BLaER1 (cell line): ENCODE results near the gene NCKAP5.

Experiments used
- H3K27ac ChIP-seq: shearing (Covaris generic); formaldehyde crosslinking; 2 replicates; pipeline ENCODE4 v1.8.1; 2022
- H3K27me3 ChIP-seq: shearing (Covaris generic); formaldehyde crosslinking; 2 replicates; pipeline ENCODE4 v1.8.1; 2022
- H3K36me3 ChIP-seq: shearing (Covaris generic); formaldehyde crosslinking; 2 replicates; pipeline ENCODE4 v1.8.1; 2022
- H3K4me1 ChIP-seq: shearing (Covaris generic); formaldehyde crosslinking; 2 replicates; pipeline ENCODE4 v1.8.1; 2022
- H3K4me2 ChIP-seq: shearing (Covaris generic); formaldehyde crosslinking; 2 replicates; pipeline ENCODE4 v1.8.1; 2022
- H3K4me3 ChIP-seq: shearing (Covaris generic); formaldehyde crosslinking; 2 replicates; pipeline ENCODE4 v1.8.1; 2022
- H3K9ac ChIP-seq: shearing (Covaris generic); formaldehyde crosslinking; 2 replicates; pipeline ENCODE4 v1.8.1; 2022
- H3K9me3 ChIP-seq: shearing (Covaris generic); formaldehyde crosslinking; 2 replicates; pipeline ENCODE4 v1.8.1; 2022
- H4K20me1 ChIP-seq: shearing (Covaris generic); formaldehyde crosslinking; 2 replicates; pipeline ENCODE4 v1.8.1; 2022
- Cebpa-rat ChIP-seq: shearing (Covaris generic); IDR thresholded peaks from 2 replicates; pipeline ENCODE4 v1.8.1; 2022

The NCKAP5 gene

DNA sequence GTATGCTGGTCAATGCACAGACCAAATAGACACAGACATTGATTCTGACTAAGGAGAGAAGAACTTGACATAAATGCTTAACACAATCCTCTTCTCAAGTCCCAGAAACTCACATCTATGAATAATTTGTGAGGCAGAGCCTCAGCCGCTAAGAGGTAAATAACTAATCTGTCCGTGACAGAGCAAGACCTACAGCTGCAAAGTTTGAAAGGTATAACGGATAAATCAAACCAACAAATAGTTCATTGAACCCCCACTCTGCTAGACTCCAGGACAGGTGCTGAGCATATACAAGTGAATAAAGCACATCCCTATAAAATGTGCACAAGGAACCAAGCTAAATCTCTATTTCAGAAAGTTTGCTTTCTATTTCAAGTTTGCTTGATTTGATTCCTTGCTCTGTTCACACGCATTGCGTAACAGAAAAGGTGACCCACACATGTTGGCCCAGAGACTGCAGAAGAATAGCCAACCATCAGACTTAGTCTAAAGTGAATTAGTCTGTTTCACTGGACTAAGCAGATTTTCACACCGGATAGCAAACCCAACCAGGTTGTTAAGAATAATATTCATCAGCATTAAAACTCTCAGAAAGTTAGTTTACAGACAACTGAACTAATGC is 51.7 kb downstream of the NCKAP5 start:
- H3K4me3 ChIP-seq: no peak overlapping the region
- no peaks in the 10 kb centered on the region for H4K20me1 ChIP-seq
- H3K36me3 ChIP-seq: no peaks in the 10 kb centered on the region
- no peak overlapping the region for H3K9ac ChIP-seq
- H3K9me3 ChIP-seq: no peaks in the 10 kb centered on the region
- TF ChIP-seq Cebpa-rat: no peak
- H3K4me1 ChIP-seq: no peaks in the 10 kb centered on the region
- no peaks in the 10 kb centered on the region for H3K27me3 ChIP-seq
- H3K27ac ChIP-seq: no peak overlapping the region
- H3K4me2 ChIP-seq: no peak overlapping the region

DNA sequence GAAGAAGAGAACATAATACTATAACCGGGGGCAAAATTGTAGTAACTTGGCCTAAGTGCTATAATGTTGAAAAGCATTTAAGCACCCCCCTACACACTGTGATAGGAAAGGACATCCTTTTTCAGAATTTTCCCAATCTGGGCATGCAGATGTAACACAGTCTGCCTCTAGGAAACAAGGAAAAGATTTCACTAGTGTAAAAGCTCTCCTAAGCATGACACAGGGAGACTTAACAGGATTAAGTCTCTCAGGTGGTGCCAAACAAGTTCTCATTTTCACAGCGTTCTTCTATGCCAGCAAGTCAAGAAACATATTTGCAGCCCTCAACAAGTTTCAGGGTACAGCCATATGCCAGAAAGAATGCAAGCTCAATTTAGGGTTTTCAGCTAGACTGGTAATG is 53.0 kb downstream of the NCKAP5 start:
- Histone ChIP-seq H3K4me2 (no peak overlapping the region), H3K4me3 (no peak overlapping the region), H3K9ac (no peak overlapping the region), H3K4me1 (no peaks in the 10 kb centered on the region), H4K20me1 (no peaks in the 10 kb centered on the region), H3K9me3 (no peaks in the 10 kb centered on the region), H3K27ac (no peak overlapping the region), H3K36me3 (no peaks in the 10 kb centered on the region), H3K27me3 (no peaks in the 10 kb centered on the region)
- no peak for TF ChIP-seq Cebpa-rat

DNA sequence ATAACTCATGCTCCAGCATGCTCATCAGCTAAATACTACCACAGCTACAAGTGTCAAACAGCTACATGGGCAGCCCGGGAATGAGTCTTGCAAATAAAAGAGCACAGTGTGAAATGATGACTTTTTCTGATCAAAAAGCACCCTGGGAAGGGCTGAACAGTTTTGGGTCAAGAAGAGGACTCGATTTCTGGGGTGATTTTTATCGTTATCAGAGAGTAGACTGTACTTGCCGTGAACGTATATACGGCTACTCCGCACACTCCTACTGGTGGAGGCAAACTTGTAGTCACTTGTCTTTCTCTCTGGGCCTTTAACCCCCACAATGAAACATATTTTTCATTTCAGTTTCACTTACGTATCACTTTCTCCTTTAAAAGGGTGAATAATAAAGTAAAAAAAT is 54.4 kb downstream of the NCKAP5 start:
- Histone ChIP-seq H3K36me3 (no peaks in the 10 kb centered on the region), H3K9me3 (no peaks in the 10 kb centered on the region), H3K4me2 (no peak overlapping the region), H3K9ac (no peak overlapping the region), H3K4me3 (no peak overlapping the region), H4K20me1 (no peaks in the 10 kb centered on the region), H3K27ac (no peak overlapping the region), H3K4me1 (no peaks in the 10 kb centered on the region), H3K27me3 (no peaks in the 10 kb centered on the region)
- no peak for TF ChIP-seq Cebpa-rat

DNA sequence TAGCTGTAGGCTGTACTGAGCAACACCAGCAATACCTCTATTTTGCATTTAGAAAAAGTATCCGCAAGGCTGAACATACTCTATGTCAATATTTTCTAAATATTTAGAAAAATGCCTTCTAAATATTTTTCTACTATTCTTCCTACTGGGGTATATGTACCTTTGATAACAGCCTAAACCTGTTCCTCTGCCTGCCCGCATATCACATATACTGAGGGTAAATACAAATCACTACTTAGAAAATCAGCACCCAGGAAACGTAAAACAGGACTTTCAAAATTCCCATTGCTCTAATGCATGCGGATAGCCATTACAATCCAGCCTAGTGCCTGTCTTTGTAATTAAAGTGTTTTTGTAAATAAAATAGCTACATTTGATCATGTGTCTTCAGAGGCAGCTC is 56.1 kb downstream of the NCKAP5 start:
- no peak overlapping the region for H3K4me3 ChIP-seq
- no peak overlapping the region for H3K4me2 ChIP-seq
- no peaks in the 10 kb centered on the region for H3K4me1 ChIP-seq
- H3K9me3 ChIP-seq: no peaks in the 10 kb centered on the region
- no peaks in the 10 kb centered on the region for H3K36me3 ChIP-seq
- H4K20me1 ChIP-seq: no peaks in the 10 kb centered on the region; the same call in 1 of the 2 replicates
- H3K9ac ChIP-seq: no peak overlapping the region
- H3K27me3 ChIP-seq: no peaks in the 10 kb centered on the region
- no peak for TF ChIP-seq Cebpa-rat
- no peak overlapping the region for H3K27ac ChIP-seq

DNA sequence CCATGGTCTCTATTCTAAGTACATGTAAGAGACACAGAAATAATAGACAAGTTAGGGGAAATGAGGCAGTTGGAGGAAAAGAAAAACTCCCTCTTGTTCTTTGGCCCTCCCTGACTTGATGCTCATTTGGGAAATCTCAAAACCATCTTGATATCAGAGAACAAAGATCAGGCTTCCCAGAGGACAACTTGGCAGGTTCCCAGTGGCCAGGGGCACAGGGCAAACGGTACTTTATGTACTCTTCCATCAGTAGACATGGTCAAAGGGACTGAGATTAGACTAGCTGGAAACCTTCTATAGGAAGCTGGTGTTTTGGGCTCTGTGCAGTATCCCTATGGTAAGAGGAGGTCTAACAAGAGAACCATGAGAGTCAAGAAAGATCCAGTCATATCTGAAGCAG is 56.6 kb downstream of the NCKAP5 start:
- H3K27ac ChIP-seq: no peak overlapping the region
- H4K20me1 ChIP-seq: no peaks in the 10 kb centered on the region; the same call in 1 of the 2 replicates
- H3K36me3 ChIP-seq: no peaks in the 10 kb centered on the region
- no peaks in the 10 kb centered on the region for H3K9me3 ChIP-seq
- H3K4me3 ChIP-seq: no peak overlapping the region
- no peaks in the 10 kb centered on the region for H3K4me1 ChIP-seq
- TF ChIP-seq Cebpa-rat: no peak
- H3K4me2 ChIP-seq: no peak overlapping the region
- H3K9ac ChIP-seq: no peak overlapping the region
- H3K27me3 ChIP-seq: no peaks in the 10 kb centered on the region

DNA sequence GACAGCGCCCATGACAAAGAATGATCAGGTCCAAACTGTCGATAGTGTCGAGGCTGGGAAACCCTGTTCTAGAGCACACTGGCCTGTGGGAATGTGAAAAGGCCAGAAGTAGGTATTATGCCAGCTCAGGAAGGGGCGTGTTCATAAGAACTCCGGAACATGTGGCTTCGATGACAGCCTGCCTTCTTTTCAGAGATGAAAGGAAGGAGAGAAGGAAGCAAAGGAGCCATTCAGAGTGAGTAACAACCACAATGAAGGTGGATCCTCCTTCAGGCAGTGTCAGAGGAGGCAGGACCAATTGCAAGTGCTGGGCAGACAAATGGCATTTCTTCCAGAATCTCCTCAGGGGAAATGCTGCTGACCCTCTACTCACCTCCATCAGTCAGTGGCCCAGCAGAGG is 58.5 kb downstream of the NCKAP5 start:
- H3K4me1 ChIP-seq: no peaks in the 10 kb centered on the region

DNA sequence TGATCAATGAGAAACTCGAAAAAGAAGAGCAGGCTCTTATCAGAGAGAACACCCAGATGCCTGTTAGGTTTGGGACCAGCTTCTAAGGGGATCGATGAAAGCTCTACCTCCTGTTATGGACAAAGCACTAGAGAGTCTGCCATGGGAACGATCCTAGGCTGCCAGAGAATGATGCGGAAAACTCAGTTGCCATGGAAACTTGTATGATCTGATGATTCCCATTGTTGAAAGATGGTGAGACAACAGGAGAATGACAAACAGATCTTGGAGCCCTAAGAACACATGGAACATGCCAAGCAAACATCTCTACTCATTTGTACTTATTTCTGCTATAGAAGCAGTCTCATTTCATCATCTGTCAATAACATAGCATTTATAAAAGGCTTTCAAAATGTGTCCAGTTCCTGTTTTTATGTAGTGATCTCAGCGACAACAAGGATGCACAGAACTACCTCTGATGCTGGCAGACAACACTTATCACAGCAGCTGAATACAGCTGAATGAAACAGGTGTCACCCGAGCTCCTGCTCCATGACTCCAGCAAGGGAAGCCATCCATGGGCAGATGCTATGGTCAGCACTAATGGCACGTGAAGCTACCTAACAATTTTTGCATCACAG is 59.6 kb downstream of the NCKAP5 start:
- Histone ChIP-seq H3K27ac (no peak overlapping the region), H3K4me3 (no peak overlapping the region), H3K4me2 (no peak overlapping the region), H4K20me1 (no peaks in the 10 kb centered on the region; the same call in 1 of the 2 replicates), H3K27me3 (no peaks in the 10 kb centered on the region), H3K9me3 (no peaks in the 10 kb centered on the region), H3K9ac (no peak overlapping the region), H3K4me1 (no peaks in the 10 kb centered on the region), H3K36me3 (no peaks in the 10 kb centered on the region)
- TF ChIP-seq Cebpa-rat: no peak

More for the DNA sequence above, 58.5 kb downstream of the NCKAP5 start:
- Histone ChIP-seq H4K20me1 (no peaks in the 10 kb centered on the region; the same call in 1 of the 2 replicates), H3K4me2 (no peak overlapping the region), H3K9me3 (no peaks in the 10 kb centered on the region), H3K27ac (no peak overlapping the region), H3K36me3 (no peaks in the 10 kb centered on the region), H3K4me3 (no peak overlapping the region), H3K27me3 (no peaks in the 10 kb centered on the region), H3K9ac (no peak overlapping the region)
- TF ChIP-seq Cebpa-rat: no peak

DNA sequence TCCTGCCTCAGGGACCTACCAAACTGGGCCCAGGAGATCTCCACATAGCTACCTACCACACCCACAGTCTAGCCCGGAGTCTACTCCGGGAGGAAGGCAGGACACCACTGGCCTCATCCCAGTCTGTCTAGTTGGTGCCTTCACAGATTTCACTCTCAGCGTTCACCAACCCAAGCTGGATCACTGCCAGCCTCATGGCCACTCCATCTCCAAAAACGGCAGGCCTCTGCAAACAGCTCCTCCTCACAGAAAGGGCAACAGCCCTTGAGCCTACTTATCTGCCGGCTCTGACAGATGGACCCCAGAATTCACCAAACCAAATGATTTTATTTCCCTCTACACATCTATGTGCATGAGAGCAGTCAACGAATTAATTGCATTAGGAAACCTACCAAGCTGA is 61.3 kb downstream of the NCKAP5 start:
- H3K4me1 ChIP-seq: no peaks in the 10 kb centered on the region

DNA sequence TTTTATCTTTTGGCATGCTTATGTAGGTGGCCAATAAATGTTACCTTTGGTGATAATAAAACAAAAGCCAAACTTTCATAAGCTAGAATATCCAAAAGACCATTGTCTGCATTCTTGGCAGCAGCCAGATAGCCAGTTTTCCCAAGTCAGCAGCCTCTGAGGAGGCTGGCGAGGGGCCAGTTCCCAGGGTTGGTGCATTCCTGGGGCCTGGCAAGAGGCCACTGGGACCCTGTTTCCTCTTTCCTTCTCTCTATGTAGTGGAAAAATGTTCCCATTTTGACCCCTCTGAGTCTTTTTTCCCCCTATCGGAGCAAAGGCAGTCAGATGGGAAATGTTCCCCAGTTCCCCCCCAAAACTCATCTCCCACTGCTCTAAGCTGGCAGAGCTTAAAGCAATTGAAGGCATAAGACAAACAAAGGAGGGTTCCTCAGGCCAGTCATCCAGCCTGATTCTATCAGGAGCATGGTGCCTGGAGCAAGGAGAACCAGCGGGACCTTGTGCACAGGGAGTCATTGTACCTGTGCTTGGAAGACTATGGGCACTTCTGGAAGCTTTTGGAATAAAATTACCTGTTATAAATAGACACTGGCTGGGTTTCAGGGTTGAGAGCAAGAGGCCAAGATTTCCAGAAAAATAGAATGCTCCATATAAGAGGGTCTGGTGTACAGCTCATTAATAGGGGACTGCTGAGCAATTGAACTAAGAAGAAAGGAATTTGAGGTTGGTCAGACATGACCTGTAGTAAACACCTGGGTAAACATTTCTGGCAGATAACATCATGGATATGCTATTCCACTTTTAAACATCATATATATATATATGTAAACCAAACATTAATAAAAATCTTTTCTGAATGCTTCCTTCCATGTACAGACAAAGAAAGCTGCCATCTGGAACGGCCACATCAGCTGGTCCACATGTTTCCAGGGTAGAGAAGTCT is 63.4 kb downstream of the NCKAP5 start:
- H3K27ac ChIP-seq: no peak overlapping the region
- no peak for TF ChIP-seq Cebpa-rat
- H3K4me2 ChIP-seq: no peak overlapping the region

More for the DNA sequence above, 61.3 kb downstream of the NCKAP5 start:
- Histone ChIP-seq H3K4me3 (no peak overlapping the region), H3K9me3 (no peaks in the 10 kb centered on the region), H3K4me2 (no peak overlapping the region), H3K36me3 (no peaks in the 10 kb centered on the region), H4K20me1 (no peaks in the 10 kb centered on the region; the same call in 1 of the 2 replicates), H3K27ac (no peak overlapping the region), H3K27me3 (no peaks in the 10 kb centered on the region), H3K9ac (no peak overlapping the region)
- TF ChIP-seq Cebpa-rat: no peak

DNA sequence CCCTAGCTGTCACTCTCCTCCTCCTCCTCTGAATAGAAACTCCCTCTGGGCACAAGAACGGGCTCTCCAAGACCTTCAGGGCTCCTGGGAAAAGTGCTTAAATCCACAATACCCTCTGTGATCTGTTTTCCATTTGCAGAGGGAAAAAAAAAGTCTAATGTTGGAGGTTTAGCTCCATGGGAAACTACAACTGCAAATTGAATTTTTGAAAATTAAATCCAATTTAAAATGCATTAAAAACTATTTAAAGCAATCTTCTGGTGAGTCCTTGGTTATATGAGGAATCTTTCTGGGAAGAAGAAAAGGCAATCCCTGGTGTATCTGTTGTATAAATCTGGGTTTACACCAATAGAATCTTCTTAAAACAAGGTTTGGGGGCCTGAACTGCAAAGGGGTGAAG is 64.3 kb downstream of the NCKAP5 start:
- Histone ChIP-seq H3K36me3 (no peaks in the 10 kb centered on the region), H3K4me2 (no peak overlapping the region), H3K27me3 (no peaks in the 10 kb centered on the region), H3K4me1 (no peaks in the 10 kb centered on the region), H3K9ac (no peak overlapping the region), H4K20me1 (no peaks in the 10 kb centered on the region; the same call in 1 of the 2 replicates), H3K4me3 (no peak overlapping the region), H3K9me3 (no peaks in the 10 kb centered on the region), H3K27ac (no peak overlapping the region)
- TF ChIP-seq Cebpa-rat: no peak

More for the DNA sequence above, 63.4 kb downstream of the NCKAP5 start:
- H3K4me3 ChIP-seq: no peak overlapping the region
- no peaks in the 10 kb centered on the region for H3K4me1 ChIP-seq
- no peak overlapping the region for H3K9ac ChIP-seq
- H4K20me1 ChIP-seq: no peaks in the 10 kb centered on the region; the same call in 1 of the 2 replicates
- H3K9me3 ChIP-seq: no peaks in the 10 kb centered on the region
- no peaks in the 10 kb centered on the region for H3K36me3 ChIP-seq
- no peaks in the 10 kb centered on the region for H3K27me3 ChIP-seq
